H54 (cell line): ENCODE results near the gene NR0B2.
A peak's percentile ranks its signal among the peaks of the same experiment; 100 is the strongest.

ENCODE experiments used
- DNase-seq: peaks from one replicate; pipeline ENCODE4 v3.0.0; 2011; ENCODE audit warnings: low spot score, mixed read lengths; ENCODE audit not compliant: insufficient read length
- FAIRE-seq: peaks from 3 replicates; lab custom pipeline; 2011; peaks lifted over from hg19 to GRCh38; lab: Jason Lieb, UNC
- POLR2A ChIP-seq: IDR thresholded peaks from 2 replicates; pipeline ENCODE4 v1.6.1; 2011; ENCODE audit warnings: low read depth, mild to moderate bottlenecking, low read length

Gene NR0B2

GRCh38 chr1:26913389-26913753, 404 bp downstream of the NR0B2 start:
- TF ChIP-seq POLR2A, result no peak
- DNase-seq (no peak), FAIRE-seq (no peak)

- no peak for TF ChIP-seq POLR2A
These were observed 1.7 kb downstream of the NR0B2 start for GRCh38 chr1:26912147-26912490.

GRCh38 chr1:26911399-26912146, 2.2 kb downstream of the NR0B2 start:
- FAIRE-seq, result no peak
- no peak for TF ChIP-seq POLR2A

More at GRCh38 chr1:26912147-26912490, 1.7 kb downstream of the NR0B2 start:
- DNase-seq (no peak), FAIRE-seq (no peak)

GRCh38 chr1:26910343-26911160, 3.2 kb downstream of the NR0B2 start:
- FAIRE-seq (no peak), DNase-seq (no peak)
- no peak for TF ChIP-seq POLR2A

More at GRCh38 chr1:26911399-26912146, 2.2 kb downstream of the NR0B2 start:
- DNase-seq, result no peak

GRCh38 chr1:26909951-26910342, 3.8 kb downstream of the NR0B2 start:
- DNase-seq (no peak), FAIRE-seq (no peak)
- no peak for TF ChIP-seq POLR2A

GRCh38 chr1:26907071-26907917, 6.5 kb downstream of the NR0B2 start:
- FAIRE-seq (peak; percentile 95), DNase-seq (peak; percentile 83)
- no peak for TF ChIP-seq POLR2A

- DNase-seq (no peak), FAIRE-seq (no peak)
- no peak for TF ChIP-seq POLR2A
These were observed 12.8 kb downstream of the NR0B2 start for GRCh38 chr1:26900815-26901511.

- FAIRE-seq, result peak; percentile 69
These were observed 13.6 kb downstream of the NR0B2 start, which contains the start of gene GPATCH3 for GRCh38 chr1:26900001-26900814. TSS of gene GPATCH3 (minus strand) at chr1:26900467. CDS start at chr1:26900442, 25 bp downstream.

GRCh38 chr1:26897351-26897750, 16.4 kb downstream of the NR0B2 start:
- no peak for DNase-seq
- no peak for TF ChIP-seq POLR2A
- no peak for FAIRE-seq

More at GRCh38 chr1:26900001-26900814, 13.6 kb downstream of the NR0B2 start, which contains the start of gene GPATCH3:
- peak; percentile 56 for DNase-seq
- peak; percentile 75 for TF ChIP-seq POLR2A

GRCh38 chr1:26894263-26894662, 19.5 kb downstream of the NR0B2 start:
- no peak for TF ChIP-seq POLR2A
- FAIRE-seq (no peak), DNase-seq (no peak)

- no peak for TF ChIP-seq POLR2A
- FAIRE-seq (no peak), DNase-seq (no peak)
These were observed 23.3 kb downstream of the NR0B2 start for GRCh38 chr1:26890467-26890796.

GRCh38 chr1:26889551-26890466, 24.0 kb downstream of the NR0B2 start, which contains the start of gene GPN2:
TSS of gene GPN2 (minus strand) at chr1:26890283. CDS start at chr1:26890096, 187 bp downstream.
- no peak for FAIRE-seq
- TF ChIP-seq POLR2A, result peak; percentile 69
- peak; percentile 53 for DNase-seq
